ACC112 (cell line): ENCODE data around the gene FBH1.

ENCODE experiments used
- H2AFZ ChIP-seq: fragments of 200-600 bp; sonication (generic); one replicate; pipeline ENCODE4 v1.6.0; 2017; ENCODE audit warnings: antibody characterized with exemption, low read length; ENCODE audit not compliant: unreplicated experiment
- H3K27ac ChIP-seq: fragments of 200-600 bp; sonication (generic); 2 replicates; pipeline ENCODE4 v1.5.1; 2014; ENCODE audit warnings: low read depth, mild to moderate bottlenecking, antibody characterized with exemption, low read length, moderate library complexity
- H3K27me3 ChIP-seq: fragments of 200-600 bp; sonication (generic); 2 replicates; pipeline ENCODE4 v1.6.1; 2014; ENCODE audit warnings: mild to moderate bottlenecking, antibody characterized with exemption, low read length, moderate library complexity, mixed read lengths; ENCODE audit not compliant: insufficient read depth
- H3K36me3 ChIP-seq: fragments of 200-600 bp; sonication (generic); 2 replicates; pipeline ENCODE4 v1.6.1; 2016; ENCODE audit warnings: mild to moderate bottlenecking, antibody characterized with exemption, low read length, moderate library complexity, mixed read lengths; ENCODE audit not compliant: insufficient read depth
- H3K4me1 ChIP-seq: fragments of 200-600 bp; sonication (generic); one replicate; pipeline ENCODE4 v1.6.1; 2016; ENCODE audit warnings: low read length, mixed read lengths; ENCODE audit not compliant: insufficient read depth, unreplicated experiment, control insufficient read depth
- H3K4me3 ChIP-seq: fragments of 200-600 bp; sonication (generic); 2 replicates; pipeline ENCODE4 v1.5.1; 2014; ENCODE audit warnings: mild to moderate bottlenecking, low read depth, low read length
- H3K79me2 ChIP-seq: fragments of 200-600 bp; sonication (generic); one replicate; pipeline ENCODE4 v1.6.0; 2016; ENCODE audit warnings: low read length; ENCODE audit not compliant: control insufficient read depth, unreplicated experiment, insufficient read depth

FBH1 gene

DNA sequence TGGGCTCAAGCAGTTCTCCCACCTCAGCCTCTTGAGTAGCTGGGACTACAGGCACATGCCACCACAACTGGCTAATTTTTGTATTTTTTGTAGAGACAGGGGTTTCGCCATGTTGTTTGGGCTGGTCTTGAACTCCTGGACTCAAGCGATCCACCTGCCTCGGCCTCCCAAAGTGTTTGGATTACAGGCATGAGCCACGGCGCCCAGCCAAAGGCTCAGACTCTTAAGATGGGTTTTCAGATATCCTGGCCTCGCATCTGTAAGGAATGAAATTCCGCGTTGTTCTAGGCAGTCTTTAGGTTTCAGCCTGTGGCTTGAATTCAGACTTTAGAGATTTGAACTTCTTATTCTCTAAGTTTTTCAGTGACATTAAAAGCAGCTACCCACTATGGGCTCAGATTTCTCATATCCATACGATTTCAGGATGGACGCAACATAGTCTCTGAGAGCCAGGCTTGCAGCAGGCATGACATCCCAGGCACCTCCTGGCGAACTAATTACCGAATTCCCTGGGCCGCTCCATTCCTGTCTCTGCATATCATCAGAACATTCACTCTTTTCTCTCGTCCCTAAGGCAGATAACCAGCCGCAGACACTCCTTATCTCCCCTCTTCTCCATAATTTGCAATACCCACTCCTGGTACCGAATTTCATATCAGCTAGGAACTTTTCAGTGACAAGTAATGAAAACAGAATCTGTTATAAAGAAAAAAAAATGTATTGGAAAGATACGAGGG is 57.6 kb downstream of the FBH1 start:
- no peak overlapping the region for H3K4me3 ChIP-seq
- H3K36me3 ChIP-seq: no peaks in the 10 kb centered on the region
- H3K27ac ChIP-seq: no peak overlapping the region
- no peak overlapping the region for H2AFZ ChIP-seq
- H3K27me3 ChIP-seq: no peaks in the 10 kb centered on the region
- no peaks in the 10 kb centered on the region for H3K79me2 ChIP-seq
- H3K4me1 ChIP-seq: peaks cover 41% of the 10 kb centered on the region

DNA sequence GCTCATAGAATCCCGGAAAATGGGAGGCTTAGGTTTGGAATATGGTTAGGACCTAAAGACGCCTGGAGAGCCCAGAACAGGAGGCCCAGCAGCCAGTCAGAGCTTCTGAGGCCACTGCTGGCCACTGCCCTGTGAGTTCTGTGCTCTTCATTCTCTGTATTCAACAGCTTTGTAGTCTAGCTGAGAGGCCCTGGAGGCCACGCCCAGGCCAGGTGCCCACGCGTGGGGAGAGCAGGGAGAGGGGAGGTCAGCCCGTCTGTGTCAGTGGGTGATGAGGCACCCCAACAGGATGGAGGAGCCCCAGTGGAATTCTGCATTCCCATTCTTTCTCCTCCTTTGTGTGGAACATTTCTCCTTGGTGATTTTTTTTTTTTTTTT is 58.2 kb downstream of the FBH1 start:
- Histone ChIP-seq H3K4me1 (peaks cover 41% of the 10 kb centered on the region), H3K27me3 (no peaks in the 10 kb centered on the region), H2AFZ (no peak overlapping the region), H3K36me3 (no peaks in the 10 kb centered on the region), H3K27ac (no peak overlapping the region), H3K79me2 (no peaks in the 10 kb centered on the region), H3K4me3 (no peak overlapping the region)

DNA sequence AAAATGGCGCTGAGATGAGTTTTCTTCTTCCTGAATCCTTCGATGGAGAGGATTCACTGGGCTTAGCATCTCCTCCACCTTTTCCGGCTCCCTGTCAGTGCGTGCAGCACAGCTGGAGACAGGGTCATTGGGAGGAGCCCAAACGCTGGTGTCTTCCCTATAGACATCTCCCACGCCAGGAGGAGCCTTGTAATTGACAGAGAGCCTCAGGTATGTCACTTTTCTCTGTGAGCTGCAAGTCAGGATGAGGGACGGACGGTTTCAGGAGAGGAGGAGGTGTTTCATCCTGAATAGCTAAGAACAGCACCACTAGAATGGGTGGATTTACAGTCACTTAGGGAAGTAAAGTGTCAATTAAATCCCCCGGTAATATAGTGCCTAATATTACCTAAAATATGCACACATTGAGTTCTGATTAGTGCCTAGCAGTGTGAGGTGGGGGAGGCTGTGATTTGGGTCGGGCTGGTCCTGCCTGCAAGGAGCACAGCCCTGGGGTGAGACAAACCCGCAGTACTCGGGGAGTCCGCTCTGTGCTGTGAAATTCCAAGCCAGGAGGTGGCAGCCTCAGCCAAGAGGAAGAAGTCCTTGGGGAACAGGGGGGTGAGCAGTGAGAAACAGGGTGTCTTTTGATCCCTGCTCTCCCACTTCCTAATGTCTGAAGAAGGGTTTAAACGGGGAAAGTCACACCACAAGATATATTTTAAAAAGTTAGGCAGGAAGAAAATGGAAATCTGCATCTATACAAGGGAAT is 59.1 kb downstream of the FBH1 start:
- no peaks in the 10 kb centered on the region for H3K36me3 ChIP-seq
- no peak overlapping the region for H3K27ac ChIP-seq
- H3K4me1 ChIP-seq: peaks cover 33% of the 10 kb centered on the region
- no peaks in the 10 kb centered on the region for H3K79me2 ChIP-seq
- no peaks in the 10 kb centered on the region for H3K27me3 ChIP-seq
- H3K4me3 ChIP-seq: no peak overlapping the region
- H2AFZ ChIP-seq: no peak overlapping the region

DNA sequence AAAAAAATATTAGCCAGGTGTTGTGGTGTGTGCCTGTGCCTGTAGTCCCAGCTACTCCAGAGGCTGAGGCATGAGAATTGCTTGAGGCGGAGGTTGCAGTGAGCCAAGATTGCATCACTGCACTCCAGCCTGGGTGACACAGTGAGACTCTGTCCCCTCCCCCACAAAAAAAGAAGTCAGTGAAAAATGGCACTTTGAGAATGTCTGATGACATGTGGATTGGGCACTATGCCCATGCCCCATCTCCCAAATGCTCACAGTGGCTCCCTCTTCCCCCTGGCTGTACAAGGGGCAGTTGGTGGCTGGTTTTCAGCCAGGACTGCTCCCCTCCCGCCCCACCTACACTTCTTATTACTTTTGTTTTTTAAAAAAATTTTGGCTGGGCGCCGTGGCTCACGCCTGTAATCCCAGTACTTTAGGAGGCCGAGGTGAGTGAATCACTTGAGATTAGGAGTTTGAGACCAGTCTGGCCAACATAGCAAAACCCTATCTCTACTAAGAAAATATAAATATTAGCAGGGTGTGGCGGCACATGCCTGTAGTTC is 61.2 kb downstream of the FBH1 start:
- Histone ChIP-seq H2AFZ (peak overlapping the region; percentile 10), H3K36me3 (no peaks in the 10 kb centered on the region), H3K27ac (peak overlapping the region; percentile 53; the same call in 1 of the 2 replicates), H3K27me3 (no peaks in the 10 kb centered on the region), H3K79me2 (no peaks in the 10 kb centered on the region), H3K4me3 (no peak overlapping the region), H3K4me1 (peaks cover 16% of the 10 kb centered on the region)

DNA sequence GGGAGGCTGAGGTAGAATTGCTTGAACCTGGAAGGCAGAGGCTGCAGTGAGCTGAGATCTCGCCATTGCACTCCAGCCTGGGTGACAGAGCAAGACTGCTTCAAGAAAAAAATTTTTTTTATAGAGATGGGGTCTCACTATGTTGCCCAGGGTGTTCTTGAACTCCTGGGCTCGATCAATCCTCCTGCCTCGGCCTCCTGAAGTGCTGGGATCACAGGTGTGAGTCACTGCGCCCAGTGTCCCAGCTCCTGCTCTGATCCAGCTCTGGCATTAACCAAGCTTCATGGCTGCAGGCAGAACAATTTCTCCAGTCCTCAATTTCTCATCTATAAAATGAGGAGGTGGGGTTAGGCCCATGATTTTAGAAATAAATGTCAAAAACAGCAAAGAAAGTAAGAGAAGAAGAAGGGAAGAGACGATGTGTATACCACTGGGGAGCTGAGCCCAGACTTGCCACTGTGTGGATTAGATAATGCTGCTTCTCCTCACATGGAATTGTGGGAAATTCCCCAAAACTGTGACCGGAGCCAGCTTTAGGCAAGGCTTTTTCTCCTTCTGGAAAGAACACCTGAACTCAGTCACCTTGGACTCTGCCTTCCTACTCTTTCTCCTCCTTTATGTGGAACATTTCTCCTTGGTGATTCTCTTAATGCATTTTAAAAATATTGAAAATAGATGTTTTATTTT is 61.8 kb downstream of the FBH1 start:
- Histone ChIP-seq H3K36me3 (no peaks in the 10 kb centered on the region), H3K27ac (no peak overlapping the region), H3K79me2 (no peaks in the 10 kb centered on the region)

DNA sequence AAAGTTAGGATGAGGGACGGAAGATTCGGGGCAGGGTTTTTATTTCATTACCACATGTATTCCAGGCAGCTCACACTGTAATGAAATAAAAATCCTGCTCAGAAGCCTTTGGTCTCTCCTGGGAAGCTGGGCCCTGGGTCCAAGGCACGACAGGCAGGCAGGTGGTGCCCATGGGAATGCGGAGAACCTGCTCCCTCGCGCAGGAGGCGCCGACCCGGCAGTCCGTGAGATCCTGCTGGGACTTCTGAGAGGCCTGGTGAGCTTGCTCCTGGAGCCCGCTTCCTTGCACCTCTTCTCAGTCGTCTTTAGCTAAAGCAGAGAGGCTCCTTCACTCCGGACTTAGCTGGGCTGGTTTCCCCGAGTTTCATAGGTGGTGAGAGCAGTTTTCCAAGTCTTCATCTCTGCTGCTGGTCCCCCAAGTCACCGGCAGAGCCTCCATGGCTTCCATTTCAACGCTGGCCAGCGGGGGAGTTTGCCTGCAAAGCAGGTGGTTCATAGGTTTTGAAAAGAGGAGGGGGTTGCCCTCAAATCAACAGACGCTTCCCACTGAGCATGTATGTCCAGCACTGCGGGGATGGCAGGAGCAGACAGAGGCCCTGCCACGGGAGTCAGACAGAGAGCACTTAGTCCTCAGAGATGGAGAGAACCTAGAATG is 62.8 kb downstream of the FBH1 start:
- no peaks in the 10 kb centered on the region for H3K27me3 ChIP-seq
- no peaks in the 10 kb centered on the region for H3K79me2 ChIP-seq
- H2AFZ ChIP-seq: no peak overlapping the region
- H3K4me3 ChIP-seq: no peak overlapping the region
- H3K4me1 ChIP-seq: peaks cover 13% of the 10 kb centered on the region
- no peak overlapping the region for H3K27ac ChIP-seq
- no peaks in the 10 kb centered on the region for H3K36me3 ChIP-seq

More for the DNA sequence above, 61.8 kb downstream of the FBH1 start:
- H3K27me3 ChIP-seq: no peaks in the 10 kb centered on the region
- H2AFZ ChIP-seq: no peak overlapping the region
- H3K4me3 ChIP-seq: no peak overlapping the region
- peaks cover 12% of the 10 kb centered on the region for H3K4me1 ChIP-seq

DNA sequence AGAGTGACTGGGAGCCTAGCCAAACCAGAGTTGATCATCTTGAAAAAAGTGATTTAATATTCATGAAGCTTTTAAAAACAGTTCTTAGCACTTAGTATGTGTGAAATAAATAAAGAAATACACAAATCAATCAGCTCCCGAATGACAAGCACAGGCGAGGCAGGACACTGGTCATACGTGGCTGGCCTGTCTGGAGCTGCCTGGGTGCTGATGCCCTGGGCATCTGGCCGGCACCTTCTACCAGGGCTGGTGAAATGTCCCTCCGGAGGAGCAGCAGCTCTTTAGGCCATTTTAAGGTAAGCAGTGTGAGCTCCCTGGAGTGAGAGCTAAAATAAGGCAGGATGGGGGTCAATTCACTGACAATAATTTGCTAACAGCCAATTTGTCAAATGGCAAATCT is 63.6 kb downstream of the FBH1 start:
- Histone ChIP-seq H3K27ac (no peak overlapping the region), H3K79me2 (no peaks in the 10 kb centered on the region), H2AFZ (no peak overlapping the region), H3K4me3 (no peak overlapping the region), H3K36me3 (no peaks in the 10 kb centered on the region), H3K4me1 (peaks cover 21% of the 10 kb centered on the region), H3K27me3 (no peaks in the 10 kb centered on the region)

DNA sequence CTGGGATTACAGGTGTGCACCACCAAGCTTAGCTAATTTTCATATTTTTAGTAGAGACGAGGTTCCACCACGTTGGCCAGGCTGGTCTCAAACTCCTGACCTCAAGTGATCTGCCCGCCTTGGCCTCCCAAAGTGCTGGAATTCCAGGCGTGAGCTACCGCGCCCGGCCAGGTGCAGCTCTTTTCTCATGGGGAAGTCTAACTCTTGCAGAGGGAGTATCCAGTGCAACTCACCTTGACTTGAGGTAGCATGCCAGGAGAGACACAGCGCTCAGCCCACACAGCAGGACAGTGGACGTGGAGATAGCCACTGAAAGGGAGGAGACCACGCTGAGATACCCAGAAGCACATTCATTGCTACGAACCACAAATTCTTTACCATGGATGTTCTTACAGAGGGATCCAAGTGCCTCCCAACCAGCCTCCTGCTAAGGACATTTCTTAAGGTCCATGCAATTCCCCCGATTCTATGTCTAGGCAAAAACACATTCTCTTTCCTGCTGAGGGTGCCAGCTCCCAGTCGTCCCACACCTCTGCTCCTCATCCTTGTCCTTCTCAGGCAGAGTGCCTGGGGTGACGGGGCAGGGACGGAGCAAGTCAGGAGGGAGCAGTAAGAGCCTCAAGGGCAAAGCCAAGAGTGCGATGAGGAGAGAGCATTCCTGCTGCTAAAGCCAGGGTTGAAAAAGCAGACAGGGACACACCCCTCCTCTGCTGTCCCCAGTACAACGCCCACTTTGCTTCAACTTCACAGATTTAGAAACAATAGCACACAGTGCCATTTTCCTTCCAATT is 66.3 kb downstream of the FBH1 start:
- H3K4me3 ChIP-seq: no peak overlapping the region
- no peaks in the 10 kb centered on the region for H3K36me3 ChIP-seq
- no peak overlapping the region for H2AFZ ChIP-seq
- H3K79me2 ChIP-seq: no peaks in the 10 kb centered on the region
- no peaks in the 10 kb centered on the region for H3K27me3 ChIP-seq
- peaks cover 13% of the 10 kb centered on the region for H3K4me1 ChIP-seq
- H3K27ac ChIP-seq: no peak overlapping the region

DNA sequence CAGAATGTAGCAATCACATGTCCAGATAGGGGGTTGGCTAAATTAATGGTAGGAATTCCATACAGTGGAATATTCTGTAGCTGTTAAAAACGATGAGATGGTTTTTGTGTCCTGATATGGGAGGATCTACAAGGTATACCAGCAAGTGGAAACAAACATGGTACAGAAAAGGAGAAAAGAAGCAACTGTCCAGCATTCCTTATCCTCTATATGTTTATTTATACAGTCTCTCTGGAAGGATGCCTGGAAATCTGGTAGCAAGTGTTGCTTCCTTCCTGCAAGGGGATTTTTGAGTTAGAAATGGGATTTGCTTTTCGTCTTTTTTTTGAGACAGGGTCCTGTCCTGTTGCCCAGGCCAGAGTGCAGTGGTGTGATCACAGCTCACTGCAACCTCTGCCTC is 68.0 kb downstream of the FBH1 start:
- H3K27me3 ChIP-seq: no peaks in the 10 kb centered on the region
- H3K4me1 ChIP-seq: peaks cover 10% of the 10 kb centered on the region
- no peaks in the 10 kb centered on the region for H3K36me3 ChIP-seq
- no peak overlapping the region for H3K4me3 ChIP-seq
- H2AFZ ChIP-seq: no peak overlapping the region
- no peak overlapping the region for H3K27ac ChIP-seq
- H3K79me2 ChIP-seq: no peaks in the 10 kb centered on the region

DNA sequence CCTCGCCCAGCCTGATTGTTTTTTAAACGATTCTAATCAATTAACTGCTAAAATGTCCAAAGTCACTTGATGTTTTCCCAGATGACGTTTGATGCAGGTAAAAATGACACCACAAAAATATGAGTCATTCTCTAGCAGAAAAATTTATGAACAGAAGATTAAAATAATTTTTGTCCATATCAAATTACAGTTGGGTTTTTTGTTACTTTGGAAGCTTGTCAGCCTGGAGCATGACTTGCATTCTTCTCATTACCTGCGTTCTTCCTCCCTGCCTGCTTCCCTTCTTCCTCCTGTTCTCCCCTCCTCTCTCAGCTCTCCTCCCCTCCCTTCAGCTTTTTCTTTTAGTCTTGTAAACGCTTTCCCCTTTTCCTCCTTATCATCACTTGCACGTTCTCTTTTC is 68.6 kb downstream of the FBH1 start:
- no peak overlapping the region for H3K27ac ChIP-seq
- H3K4me3 ChIP-seq: no peak overlapping the region
- H3K4me1 ChIP-seq: peaks cover 10% of the 10 kb centered on the region
- no peaks in the 10 kb centered on the region for H3K79me2 ChIP-seq
- no peak overlapping the region for H2AFZ ChIP-seq
- no peaks in the 10 kb centered on the region for H3K36me3 ChIP-seq
- H3K27me3 ChIP-seq: no peaks in the 10 kb centered on the region
